ENCODE results near the gene SERPINH1. TPM values are rescaled to one million over a fixed set of nuclear protein-coding genes. Genes with fewer than 3 reads are reported as not detected.

The SERPINH1 gene
- total RNA-seq, 2 experiments from 2014 or later = 20.3 to 23.1 TPM

DNA sequence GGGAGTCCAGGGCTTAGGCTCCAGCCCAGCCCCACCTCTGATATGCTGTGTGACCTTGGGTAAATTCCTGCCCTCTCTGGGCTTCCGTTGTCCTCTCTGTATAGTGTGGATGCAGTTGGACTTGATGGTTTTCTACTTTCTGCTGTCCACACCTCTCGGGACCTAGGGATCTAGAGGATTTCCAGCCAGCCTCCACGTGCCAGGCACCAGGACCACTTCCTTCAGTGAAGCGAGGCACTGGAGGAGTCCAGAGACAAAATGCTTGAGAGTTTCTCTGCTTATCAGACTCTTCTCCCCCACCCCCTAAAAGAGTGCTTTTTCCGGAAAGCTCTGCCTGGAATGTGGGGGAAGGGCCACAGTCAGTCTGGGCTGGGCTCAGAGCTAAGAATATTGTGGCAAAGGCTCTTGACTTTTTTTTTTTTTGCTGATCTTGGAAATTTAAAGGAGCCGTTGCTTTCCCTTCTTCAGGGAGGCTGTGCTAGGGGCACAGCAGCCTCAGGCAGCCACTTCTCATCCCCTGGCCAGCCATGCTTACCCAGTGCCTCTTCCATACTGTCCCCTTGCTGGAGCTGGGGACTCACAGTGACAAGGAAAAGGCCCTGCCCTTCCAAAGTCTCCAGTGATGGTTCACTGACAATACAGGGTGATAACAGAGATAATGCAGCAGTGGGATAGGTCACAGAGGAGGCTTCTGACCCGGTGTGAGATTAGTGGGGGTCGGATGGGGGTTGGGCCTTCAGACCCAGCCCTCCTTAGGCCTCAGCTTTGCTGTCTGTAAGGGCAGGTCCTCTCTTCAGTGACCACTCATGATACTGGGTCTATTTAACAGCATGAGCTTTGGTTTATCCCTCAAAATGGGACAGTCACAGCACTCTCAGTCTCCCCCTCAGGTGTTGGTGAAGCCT lies 2.9 kb upstream of the SERPINH1 start:
- H3K36me3 Mint-ChIP-seq (ENCODE audit: low read depth) = no peaks in the 10 kb centered on the region

DNA sequence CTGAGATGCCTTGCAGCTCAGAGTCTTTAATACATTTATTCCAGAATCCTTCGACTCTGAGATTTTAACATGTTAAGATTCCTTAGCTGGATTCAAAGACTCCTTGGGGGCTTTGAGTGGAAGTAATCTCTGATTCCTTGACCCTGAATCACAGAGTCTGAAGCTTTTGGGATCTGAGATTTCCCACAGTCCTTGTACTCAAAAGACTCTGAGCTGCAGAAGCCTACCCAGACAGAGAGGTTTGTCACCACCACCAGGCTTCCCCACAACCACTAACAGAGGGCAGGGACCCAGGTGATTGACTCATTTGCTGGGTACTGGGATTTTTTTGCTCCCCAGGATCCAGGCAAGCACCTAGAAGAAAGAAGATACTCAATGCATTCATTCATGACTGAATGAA lies 1.4 kb upstream of the SERPINH1 start:
- intact Hi-C loops (cut with DNase I, micrococcal nuclease) = no loop called here
- peak overlapping the region; percentile 99 for H3K4me3 Mint-ChIP-seq
- DNase-seq (no peak), ATAC-seq (no peak)
- H3K9me3 Mint-ChIP-seq (ENCODE audit: low read depth) = no peaks in the 10 kb centered on the region
- ChIA-PET CTCF (interaction anchor here (0.6 to 1.5 kb wide), 5 partner anchors 10 to 116 kb away, joined by 3 to 6 read pairs (median 4); no protein-coding TSS in a partner anchor), POLR2A (no interaction called here)
- H3K27me3 Mint-ChIP-seq = no peaks in the 10 kb centered on the region
- peaks cover 26% of the 10 kb centered on the region for H3K4me1 Mint-ChIP-seq
- H3K36me3 Mint-ChIP-seq (ENCODE audit: low read depth) = peaks cover 2% of the 10 kb centered on the region
- peak overlapping the region; percentile 55 for H3K27ac Mint-ChIP-seq

More for the DNA sequence above, 2.9 kb upstream of the SERPINH1 start:
- Mint-ChIP-seq H3K4me1 (peaks cover 23% of the 10 kb centered on the region), H3K27me3 (no peaks in the 10 kb centered on the region), H3K9me3 (ENCODE audit: low read depth) (no peaks in the 10 kb centered on the region), H3K27ac (no peak overlapping the region), H3K4me3 (no peak overlapping the region)
- ATAC-seq (no peak), DNase-seq (no peak)
- ChIA-PET POLR2A (interaction anchor here (0.6 to 0.7 kb wide), 2 partner anchors 25 to 1187 kb away, joined by 3 read pairs; no protein-coding TSS in a partner anchor), CTCF (interaction anchor here (0.7 to 1.5 kb wide), 6 partner anchors 16 to 621 kb away, joined by 3 to 6 read pairs (median 4); no protein-coding TSS in a partner anchor)
- intact Hi-C loops (cut with DNase I, micrococcal nuclease) = no loop called here

DNA sequence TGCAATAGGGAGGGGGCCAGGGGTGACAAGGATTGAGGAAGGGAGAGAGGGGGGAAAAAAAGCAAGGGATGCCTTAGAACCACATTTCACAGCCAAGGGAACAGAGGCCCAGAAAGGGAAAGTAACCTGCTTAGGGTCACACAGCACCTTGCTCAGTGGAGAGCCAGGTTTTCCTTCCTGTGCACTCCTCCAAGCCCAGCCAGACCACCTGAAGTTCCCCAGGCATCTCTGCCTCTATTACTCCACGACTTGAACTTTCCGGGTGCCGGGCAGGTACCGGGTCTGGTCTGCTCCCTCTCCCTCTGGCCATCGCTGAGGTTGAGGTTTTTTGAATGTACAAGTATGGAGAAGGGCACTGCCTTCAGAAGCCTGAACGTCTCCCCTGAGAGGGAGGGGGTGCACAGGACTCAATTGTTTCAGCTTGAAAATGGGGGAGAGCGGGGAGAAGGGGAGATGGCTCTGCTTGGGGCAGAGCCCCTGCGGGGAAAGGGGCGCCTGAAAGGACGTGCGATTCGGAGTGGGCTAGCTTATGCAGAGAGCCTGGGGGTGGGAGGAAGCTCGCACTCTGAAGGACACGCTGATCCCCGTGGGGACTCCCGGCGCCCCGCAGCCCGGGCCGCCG lies 516 bp upstream of the SERPINH1 start:
- no peaks in the 10 kb centered on the region for H3K27me3 Mint-ChIP-seq
- no peak for DNase-seq
- H3K4me1 Mint-ChIP-seq = peaks cover 28% of the 10 kb centered on the region
- H3K4me3 Mint-ChIP-seq = peak overlapping the region; percentile 99
- no peaks in the 10 kb centered on the region for H3K9me3 Mint-ChIP-seq (ENCODE audit: low read depth)
- peak overlapping the region; percentile 98 for H3K27ac Mint-ChIP-seq
- intact Hi-C loops (cut with DNase I, micrococcal nuclease) = loop anchor here (1.0 kb wide), 5 partner anchors 22 to 674 kb away; partner anchors contain the start of genes GDPD5 (in 1 of the 2) and RPS3 (in 1 of the 2)
- ATAC-seq = peak; percentile 9
- POLR2A ChIA-PET = no interaction called here
- CTCF ChIA-PET = interaction anchor here (0.5 to 1.8 kb wide), 7 partner anchors 11 to 629 kb away, joined by 3 to 7 read pairs (median 3); no protein-coding TSS in a partner anchor
- peaks cover 3% of the 10 kb centered on the region for H3K36me3 Mint-ChIP-seq (ENCODE audit: low read depth)

DNA sequence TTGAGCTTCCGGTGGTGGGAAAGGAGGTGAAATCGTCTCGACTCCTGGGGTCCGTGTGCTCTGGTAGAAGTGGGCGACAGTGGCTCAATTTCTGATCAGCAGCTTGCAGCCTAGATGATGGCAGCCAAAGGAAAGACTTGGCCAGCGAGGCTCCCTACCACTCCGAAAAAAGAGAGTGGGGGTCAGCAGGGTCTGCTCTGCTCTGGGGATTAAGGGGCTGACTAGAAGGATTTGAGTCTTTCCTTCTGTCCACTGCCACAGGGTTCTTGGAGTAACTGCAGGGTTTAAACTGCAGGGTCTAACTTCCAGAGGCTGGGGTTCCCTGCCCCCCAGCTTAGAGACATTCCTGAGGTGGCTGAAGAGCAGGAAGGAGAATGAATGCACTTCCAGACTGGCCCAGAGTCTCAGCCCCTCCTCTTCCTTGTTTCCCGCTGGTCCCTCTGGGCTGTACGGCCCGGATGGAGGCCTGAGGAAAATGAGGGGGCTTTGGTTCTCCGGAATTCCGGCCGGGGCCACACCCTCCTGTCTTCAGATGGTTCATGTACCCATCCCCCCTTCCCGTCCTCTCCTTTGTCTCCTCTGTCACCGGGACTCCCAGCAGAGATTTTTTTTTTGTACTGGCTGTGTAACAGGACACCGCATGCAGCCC lies 907 bp downstream of the SERPINH1 start:
- peak overlapping the region; percentile 99 for H3K4me3 Mint-ChIP-seq
- ATAC-seq = no peak
- no peaks in the 10 kb centered on the region for H3K27me3 Mint-ChIP-seq
- peaks cover 28% of the 10 kb centered on the region for H3K4me1 Mint-ChIP-seq
- peak overlapping the region; percentile 98 for H3K27ac Mint-ChIP-seq
- intact Hi-C loops (cut with DNase I, micrococcal nuclease) = loop anchor here (1.0 kb wide), 5 partner anchors 20 to 672 kb away; partner anchors contain the start of genes GDPD5 (in 1 of the 2) and RPS3 (in 1 of the 2)
- H3K36me3 Mint-ChIP-seq (ENCODE audit: low read depth) = peaks cover 6% of the 10 kb centered on the region
- ChIA-PET CTCF (interaction anchor here (0.7 to 1.8 kb wide), 5 partner anchors 12 to 178 kb away, joined by 3 to 7 read pairs (median 4); no protein-coding TSS in a partner anchor), POLR2A (interaction anchor here (0.6 to 1.3 kb wide), 6 partner anchors 9 to 653 kb away, joined by 3 to 5 read pairs (median 4); no protein-coding TSS in a partner anchor)
- no peaks in the 10 kb centered on the region for H3K9me3 Mint-ChIP-seq (ENCODE audit: low read depth)
- no peak for DNase-seq

DNA sequence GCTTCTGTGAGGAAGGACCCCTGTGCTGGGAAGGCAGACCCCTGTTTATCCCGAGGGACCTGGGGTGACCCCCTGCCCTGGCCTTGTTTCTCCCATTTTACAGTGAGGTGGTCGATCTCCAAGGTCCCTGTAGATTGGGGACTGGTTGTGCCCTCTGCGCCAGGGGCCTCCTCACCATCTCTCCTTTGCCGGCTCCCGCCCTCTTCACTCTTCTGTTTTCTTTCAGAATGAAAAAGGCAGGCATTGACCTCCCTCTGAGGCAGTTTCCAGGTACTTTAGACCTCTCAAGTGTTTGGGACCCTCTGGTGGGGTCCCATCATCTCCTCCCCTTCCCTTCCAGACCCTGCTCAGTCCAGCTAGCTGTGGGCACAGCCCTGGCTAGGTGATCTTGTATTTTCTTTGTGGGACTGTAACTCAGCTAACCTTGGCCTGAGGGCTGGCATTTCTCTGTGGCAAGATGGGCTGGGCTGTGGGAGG lies 1.5 kb downstream of the SERPINH1 start:
- no peak for DNase-seq
- ChIA-PET POLR2A (no interaction called here), CTCF (no interaction called here)
- Mint-ChIP-seq H3K36me3 (ENCODE audit: low read depth) (peaks cover 10% of the 10 kb centered on the region), H3K27me3 (no peaks in the 10 kb centered on the region), H3K27ac (peak overlapping the region; percentile 98), H3K4me3 (peak overlapping the region; percentile 99), H3K9me3 (ENCODE audit: low read depth) (no peaks in the 10 kb centered on the region), H3K4me1 (peaks cover 28% of the 10 kb centered on the region)
- intact Hi-C loops (cut with DNase I, micrococcal nuclease) = no loop called here
- ATAC-seq = no peak

DNA sequence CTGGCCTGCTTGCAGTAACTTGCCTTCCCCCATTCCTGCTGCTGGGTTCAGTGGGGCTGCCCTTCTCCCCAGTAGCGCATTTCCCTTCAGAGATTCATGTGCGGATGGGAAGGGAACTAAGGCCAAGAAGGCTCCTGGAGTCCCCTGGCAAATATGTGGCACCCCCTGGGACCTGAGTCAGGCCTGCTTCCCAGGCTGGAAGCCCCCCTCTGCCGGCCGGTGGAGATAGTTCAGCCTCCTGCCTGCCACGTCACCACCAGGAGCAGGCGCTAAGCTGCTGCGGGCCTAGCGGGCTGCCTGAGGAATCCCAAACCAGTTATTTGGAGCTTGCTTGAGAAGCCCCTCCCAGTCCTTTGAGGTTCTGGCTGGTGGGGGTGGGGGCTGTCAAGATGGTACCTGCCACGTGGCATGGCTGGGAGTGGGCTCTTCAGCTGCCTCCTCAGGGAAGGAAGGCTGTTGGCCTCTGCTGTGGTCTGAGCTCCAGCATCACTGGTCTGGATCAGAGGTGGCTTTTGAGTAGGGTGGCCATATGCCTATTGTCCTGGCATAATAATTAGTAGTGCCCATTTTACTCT lies 2.0 kb downstream of the SERPINH1 start:
- intact Hi-C loops (cut with DNase I, micrococcal nuclease) = no loop called here
- POLR2A ChIA-PET = no interaction called here
- CTCF ChIA-PET = no interaction called here
- Mint-ChIP-seq H3K27ac (peak overlapping the region; percentile 98), H3K27me3 (no peaks in the 10 kb centered on the region), H3K4me3 (peak overlapping the region; percentile 99), H3K36me3 (ENCODE audit: low read depth) (peaks cover 15% of the 10 kb centered on the region), H3K9me3 (ENCODE audit: low read depth) (no peaks in the 10 kb centered on the region), H3K4me1 (peaks cover 28% of the 10 kb centered on the region)
- no peak for DNase-seq
- ATAC-seq = no peak

DNA sequence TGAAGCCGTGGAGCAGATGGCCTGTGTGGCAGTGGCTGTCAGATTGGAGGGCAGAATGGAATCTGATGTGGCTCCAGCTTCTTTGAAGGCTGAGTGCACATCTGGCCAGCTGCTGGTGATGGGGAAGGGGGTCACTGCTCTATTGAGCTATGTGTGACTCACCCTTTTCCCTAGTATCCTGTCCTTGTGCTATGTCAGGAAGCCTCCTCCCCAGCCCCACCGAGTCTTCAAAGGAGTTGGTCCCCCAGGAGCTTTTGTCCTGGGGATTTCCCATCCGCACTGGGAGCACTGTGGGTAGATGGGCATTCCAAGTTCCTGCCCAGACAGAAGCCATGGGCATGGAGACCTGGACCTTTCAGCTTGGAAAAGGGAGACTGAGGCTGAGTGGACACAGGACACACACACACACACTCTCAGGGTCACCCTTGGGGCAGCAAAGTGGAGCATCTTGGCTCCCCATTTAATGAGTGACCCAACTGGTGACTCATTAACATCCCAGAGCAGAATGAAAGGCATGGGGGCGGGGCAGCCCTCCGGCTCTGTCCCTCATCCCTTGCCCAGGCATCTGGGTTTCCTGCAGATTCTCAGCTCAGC lies 3.3 kb downstream of the SERPINH1 start:
- ChIA-PET POLR2A (no interaction called here), CTCF (interaction anchor here (1.4 kb wide), 1 partner anchor 11 kb away, joined by 3 read pairs; no protein-coding TSS in a partner anchor)
- H3K4me1 Mint-ChIP-seq = peaks cover 28% of the 10 kb centered on the region
- no peaks in the 10 kb centered on the region for H3K27me3 Mint-ChIP-seq
- peak overlapping the region; percentile 21 for H3K27ac Mint-ChIP-seq
- ATAC-seq (no peak), DNase-seq (no peak)
- no peaks in the 10 kb centered on the region for H3K9me3 Mint-ChIP-seq (ENCODE audit: low read depth)
- intact Hi-C loops (cut with DNase I, micrococcal nuclease) = no loop called here
- H3K4me3 Mint-ChIP-seq = no peak overlapping the region
- H3K36me3 Mint-ChIP-seq (ENCODE audit: low read depth) = peaks cover 19% of the 10 kb centered on the region

DNA sequence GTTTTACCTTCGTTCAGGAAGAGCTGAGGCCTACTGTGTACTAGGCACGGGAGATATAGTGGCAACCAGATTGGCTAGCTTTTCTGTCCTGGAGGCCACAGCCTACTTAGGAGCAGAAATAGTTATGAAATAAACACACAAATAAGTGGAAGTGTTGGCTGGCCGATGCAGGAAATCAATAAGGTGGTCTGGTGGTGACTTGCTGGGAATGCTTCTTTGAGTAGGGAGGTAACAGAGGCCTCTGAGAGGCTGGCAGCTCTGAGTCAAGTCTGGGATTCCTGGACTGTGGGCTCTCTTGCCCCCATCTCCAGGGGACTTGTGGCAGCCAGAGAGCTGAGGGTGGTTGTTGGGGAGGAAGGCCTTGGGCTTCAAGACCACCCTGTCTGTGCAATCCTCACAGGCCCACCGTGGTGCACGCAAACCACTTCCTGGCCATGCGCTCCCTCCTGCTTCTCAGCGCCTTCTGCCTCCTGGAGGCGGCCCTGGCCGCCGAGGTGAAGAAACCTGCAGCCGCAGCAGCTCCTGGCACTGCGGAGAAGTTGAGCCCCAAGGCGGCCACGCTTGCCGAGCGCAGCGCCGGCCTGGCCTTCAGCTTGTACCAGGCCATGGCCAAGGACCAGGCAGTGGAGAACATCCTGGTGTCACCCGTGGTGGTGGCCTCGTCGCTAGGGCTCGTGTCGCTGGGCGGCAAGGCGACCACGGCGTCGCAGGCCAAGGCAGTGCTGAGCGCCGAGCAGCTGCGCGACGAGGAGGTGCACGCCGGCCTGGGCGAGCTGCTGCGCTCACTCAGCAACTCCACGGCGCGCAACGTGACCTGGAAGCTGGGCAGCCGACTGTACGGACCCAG lies 4.1 kb downstream of the SERPINH1 start:
- H3K36me3 Mint-ChIP-seq (ENCODE audit: low read depth) = peaks cover 19% of the 10 kb centered on the region
- DNase-seq (no peak), ATAC-seq (no peak)
- intact Hi-C loops (cut with DNase I, micrococcal nuclease) = no loop called here
- no peaks in the 10 kb centered on the region for H3K27me3 Mint-ChIP-seq
- ChIA-PET POLR2A (no interaction called here), CTCF (interaction anchor here (1.1 to 1.4 kb wide), 2 partner anchors 11 to 158 kb away, joined by 3 read pairs; no protein-coding TSS in a partner anchor)
- H3K4me1 Mint-ChIP-seq = peaks cover 23% of the 10 kb centered on the region
- peak overlapping the region; percentile 55 for H3K27ac Mint-ChIP-seq
- H3K9me3 Mint-ChIP-seq (ENCODE audit: low read depth) = no peaks in the 10 kb centered on the region
- H3K4me3 Mint-ChIP-seq = no peak overlapping the region

DNA sequence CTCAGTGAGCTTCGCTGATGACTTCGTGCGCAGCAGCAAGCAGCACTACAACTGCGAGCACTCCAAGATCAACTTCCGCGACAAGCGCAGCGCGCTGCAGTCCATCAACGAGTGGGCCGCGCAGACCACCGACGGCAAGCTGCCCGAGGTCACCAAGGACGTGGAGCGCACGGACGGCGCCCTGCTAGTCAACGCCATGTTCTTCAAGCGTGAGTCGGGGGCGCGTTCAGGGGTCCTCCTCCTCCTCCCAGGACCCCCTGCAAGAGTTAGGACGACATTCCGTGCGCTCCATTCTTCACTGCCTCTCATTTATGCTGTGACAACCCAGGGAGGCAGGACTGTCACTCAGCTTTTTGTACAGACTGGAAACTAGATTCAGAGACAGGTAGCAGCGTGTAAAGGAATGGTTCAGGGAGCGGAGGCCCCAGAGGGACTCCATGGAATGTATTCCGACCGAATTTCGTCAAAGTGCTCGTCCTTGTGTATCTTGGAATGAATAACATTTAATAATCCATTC lies 4.8 kb downstream of the SERPINH1 start:
- ChIA-PET CTCF (interaction anchor here (1.1 kb wide), 1 partner anchor 159 kb away, joined by 3 read pairs; no protein-coding TSS in a partner anchor), POLR2A (interaction anchor here (1.1 kb wide), 1 partner anchor 16 kb away, joined by 3 read pairs; no protein-coding TSS in a partner anchor)
- Mint-ChIP-seq H3K4me3 (no peak overlapping the region), H3K9me3 (ENCODE audit: low read depth) (no peaks in the 10 kb centered on the region), H3K27ac (no peak overlapping the region), H3K36me3 (ENCODE audit: low read depth) (peaks cover 21% of the 10 kb centered on the region), H3K27me3 (no peaks in the 10 kb centered on the region), H3K4me1 (peaks cover 16% of the 10 kb centered on the region)
- intact Hi-C loops (cut with DNase I, micrococcal nuclease) = no loop called here
- DNase-seq = no peak
- ATAC-seq = no peak
